PC-3 (cell line): Measurements from ENCODE around the gene SLC44A5. TPM values are rescaled to one million over a fixed set of nuclear protein-coding genes. Genes with fewer than 3 reads are reported as not detected.

ENCODE experiments used
- ATAC-seq: fragments of 200-7000 bp; cut with Tn5 transposase; 2 replicates; pipeline ENCODE4 v1.9.1; 2020; ENCODE audit warnings: mild to moderate bottlenecking, moderate library complexity
- BruUV-seq: library from RNA; stranded (reverse); fragments of 400-500 nt; replicated peaks from 2 replicates; lab custom pipeline; 2021; lab: Mats Ljungman, UMichigan
- CTCF ChIA-PET: fragments of 300-600 bp; sonication (Branson Sonifier 250); formaldehyde crosslinking; loops from one replicate; lab custom pipeline; 2022; ENCODE audit warnings: antibody characterized with exemption; lab: Charles Lee
- POLR2A ChIA-PET: fragments of 300-600 bp; sonication (Branson Sonifier 250); formaldehyde crosslinking; loops from one replicate; lab custom pipeline; 2022; ENCODE audit warnings: antibody characterized with exemption; ENCODE audit not compliant: unreplicated experiment; lab: Charles Lee
- DNase-seq: peaks from one replicate; pipeline ENCODE4 v3.0.0-alpha.2; 2015
- H2AFZ ChIP-seq: fragments of 300-600 bp; sonication (generic); 2 replicates; pipeline ENCODE4 v1.6.0; 2016; ENCODE audit warnings: antibody characterized with exemption, low read length
- H3F3A ChIP-seq: fragments of 300-600 bp; sonication (generic); one replicate; pipeline ENCODE4 v1.6.0; 2017; ENCODE audit warnings: antibody characterized with exemption, low read length, control low read depth, mild to moderate bottlenecking; ENCODE audit not compliant: unreplicated experiment
- H3K27ac ChIP-seq: fragments of 300-600 bp; sonication (generic); 2 replicates; pipeline ENCODE4 v1.5.1; 2016; ENCODE audit warnings: mild to moderate bottlenecking, low read length
- H3K27me3 ChIP-seq: fragments of 300-600 bp; sonication (generic); 2 replicates; pipeline ENCODE4 v1.6.1; 2016; ENCODE audit warnings: low read length, mixed read lengths
- H3K36me3 ChIP-seq: fragments of 300-600 bp; sonication (generic); 2 replicates; pipeline ENCODE4 v1.6.1; 2016; ENCODE audit warnings: low read depth, mixed run types, low read length, mixed read lengths
- H3K4me1 ChIP-seq: fragments of 300-600 bp; sonication (generic); 2 replicates; pipeline ENCODE4 v1.5.1; 2016; ENCODE audit warnings: low read length; ENCODE audit not compliant: insufficient read depth
- H3K4me2 ChIP-seq: fragments of 300-600 bp; sonication (generic); 2 replicates; pipeline ENCODE4 v1.6.0; 2016; ENCODE audit warnings: low read length
- H3K4me3 ChIP-seq: fragments of 300-600 bp; sonication (generic); 2 replicates; pipeline ENCODE4 v1.5.1; 2016; ENCODE audit warnings: mild to moderate bottlenecking, low read length, mixed read lengths
- H3K79me2 ChIP-seq: fragments of 300-600 bp; sonication (generic); 2 replicates; pipeline ENCODE4 v1.6.1; 2017; ENCODE audit warnings: low read length, mixed read lengths
- H3K9ac ChIP-seq: fragments of 300-600 bp; sonication (generic); 2 replicates; pipeline ENCODE4 v1.6.0; 2016; ENCODE audit warnings: mild to moderate bottlenecking, low read length
- H3K9me2 ChIP-seq: fragments of 300-600 bp; sonication (generic); replicated peaks from 2 replicates; pipeline ENCODE4 v1.6.1; 2016; ENCODE audit warnings: mixed run types, low read length, mixed read lengths
- H3K9me3 ChIP-seq: fragments of 300-600 bp; sonication (generic); 2 replicates; pipeline ENCODE4 v1.6.1; 2016; ENCODE audit warnings: low read length, mixed read lengths
- H4K20me1 ChIP-seq: fragments of 300-600 bp; sonication (generic); 2 replicates; pipeline ENCODE4 v1.6.1; 2016; ENCODE audit warnings: low read length, mixed read lengths
- CTCF ChIP-seq: fragments of 300-600 bp; sonication (generic); conservative IDR thresholded peaks from 2 replicates; pipeline ENCODE4 v1.5.1; 2017; ENCODE audit warnings: antibody characterized with exemption, low read depth, mild to moderate bottlenecking, low read length
- EZH2 ChIP-seq: fragments of 300-600 bp; sonication (generic); IDR thresholded peaks from one replicate; pipeline ENCODE4 v1.6.1; 2017; ENCODE audit warnings: antibody characterized with exemption, mild to moderate bottlenecking, low read length; ENCODE audit not compliant: unreplicated experiment
- EZH2phosphoT487 ChIP-seq: fragments of 300-600 bp; sonication (generic); IDR thresholded peaks from 2 replicates; pipeline ENCODE4 v1.6.1; 2018; ENCODE audit warnings: mild to moderate bottlenecking, antibody characterized with exemption, low read length, borderline replicate concordance
- intact Hi-C: fragments of 100-400 bp; cut with micrococcal nuclease; formaldehyde crosslinking; loops from 2 replicates; pipeline ENCODE4 v1.9.0; 2023
- total RNA-seq: library from RNA; depleted of rRNA; stranded (reverse); fragments of >200 nt; gene quantifications from 2 replicates; pipeline ENCODE4 v1.2.3, GENCODE V29; 2014

SLC44A5 gene
- total RNA-seq, 1 experiment from 2014 or later, result not detected

GRCh38 chr1:75528001-75528400, 82.9 kb downstream of the SLC44A5 start:
- CTCF ChIA-PET, result no interaction called here

GRCh38 chr1:75522389-75522788, 88.5 kb downstream of the SLC44A5 start:
- ChIA-PET POLR2A (no interaction called here), CTCF (no interaction called here)
- DNase-seq (no peak), ATAC-seq (no peak)
- Histone ChIP-seq H3F3A (no peaks in the 10 kb centered on the region), H4K20me1 (no peaks in the 10 kb centered on the region), H3K36me3 (no peaks in the 10 kb centered on the region), H3K9me2 (no peaks in the 10 kb centered on the region), H3K27ac (no peak overlapping the region), H3K79me2 (no peaks in the 10 kb centered on the region), H2AFZ (no peak overlapping the region), H3K9ac (no peak overlapping the region), H3K4me2 (no peak overlapping the region), H3K27me3 (peaks cover 52% of the 10 kb centered on the region), H3K4me1 (no peaks in the 10 kb centered on the region), H3K4me3 (no peak overlapping the region), H3K9me3 (no peaks in the 10 kb centered on the region)
- intact Hi-C loops, result no loop called here
- TF ChIP-seq EZH2phosphoT487, result no peak
- no peak for TF ChIP-seq CTCF
- no peak for TF ChIP-seq EZH2
- no TSS peak for BruUV-seq

More at GRCh38 chr1:75528001-75528400, 82.9 kb downstream of the SLC44A5 start:
- Histone ChIP-seq H3K4me1 (no peaks in the 10 kb centered on the region), H3K27ac (no peak overlapping the region), H3K79me2 (no peaks in the 10 kb centered on the region), H3K9ac (no peak overlapping the region), H3K4me2 (no peak overlapping the region), H3K36me3 (no peaks in the 10 kb centered on the region), H3K9me3 (no peaks in the 10 kb centered on the region), H4K20me1 (no peaks in the 10 kb centered on the region), H2AFZ (no peak overlapping the region), H3F3A (no peaks in the 10 kb centered on the region), H3K9me2 (no peaks in the 10 kb centered on the region), H3K4me3 (no peak overlapping the region), H3K27me3 (peaks cover 28% of the 10 kb centered on the region)
- BruUV-seq, result no TSS peak
- intact Hi-C loops, result no loop called here
- TF ChIP-seq EZH2phosphoT487, result no peak
- TF ChIP-seq CTCF, result no peak
- no peak for TF ChIP-seq EZH2
- POLR2A ChIA-PET, result no interaction called here
- no peak for ATAC-seq
- no peak for DNase-seq

GRCh38 chr1:75521658-75522057, 89.3 kb downstream of the SLC44A5 start:
- H3K4me2 ChIP-seq, result no peak overlapping the region
- ATAC-seq, result no peak
- no peak for TF ChIP-seq EZH2phosphoT487
- no peak for TF ChIP-seq CTCF
- TF ChIP-seq EZH2, result no peak
- CTCF ChIA-PET, result no interaction called here
- H3K27me3 ChIP-seq, result peaks cover 58% of the 10 kb centered on the region
- no peaks in the 10 kb centered on the region for H3F3A ChIP-seq
- no peak overlapping the region for H3K27ac ChIP-seq
- no peak overlapping the region for H3K9ac ChIP-seq
- POLR2A ChIA-PET, result no interaction called here
- intact Hi-C loops, result no loop called here
- H3K4me3 ChIP-seq, result no peak overlapping the region
- H4K20me1 ChIP-seq, result no peaks in the 10 kb centered on the region
- DNase-seq, result no peak
- H2AFZ ChIP-seq, result no peak overlapping the region
- no peaks in the 10 kb centered on the region for H3K36me3 ChIP-seq
- H3K4me1 ChIP-seq, result no peaks in the 10 kb centered on the region
- H3K79me2 ChIP-seq, result no peaks in the 10 kb centered on the region
- no peaks in the 10 kb centered on the region for H3K9me3 ChIP-seq
- no peaks in the 10 kb centered on the region for H3K9me2 ChIP-seq
- BruUV-seq, result no TSS peak
